Pancreas (tissue), 10 donors: Measurements from ENCODE around the gene SERPINF2. TPM values are rescaled to one million over a fixed set of nuclear protein-coding genes. Genes with fewer than 3 reads are reported as not detected.
A peak's percentile ranks its signal among the peaks of the same experiment; 100 is the strongest.
"Not testable (repeated sequence)": the region's sequence is repeated elsewhere in the genome, so short reads cannot be mapped to it uniquely, and the experiment has no call there.

Experiments
- ATAC-seq, 4 donors: fragments of 200-7000 bp; cut with Tn5 transposase; one replicate each; pipeline versions ENCODE4 v1.8.0 to v1.9.1; 2020; ENCODE audit warnings: mild to moderate bottlenecking in 4 of 4, moderate library complexity in 4 of 4
- DNase-seq, 6 donors: peaks; one replicate each; pipeline ENCODE4 v3.0.0-alpha.2; 2020
- FAIRE-seq: peaks from 2 replicates; lab custom pipeline; 2012; peaks lifted over from hg19 to GRCh38; lab: Jason Lieb, UNC
- H3K27ac ChIP-seq, 4 donors: fragments of 200-600 bp; sonication (generic); 1 replicate in 3 of 4; 2 replicates in 1 of 4; pipeline versions ENCODE4 v1.5.0 to v1.8.0; 2020
- H3K27me3 ChIP-seq, 4 donors: fragments of 200-600 bp; one replicate each; pipeline ENCODE4 v1.8.0; 2021
- H3K36me3 ChIP-seq, 3 donors: fragments of 200-600 bp; sonication (generic) in 1 of 3; one replicate each; pipeline versions ENCODE4 v1.5.0 to v1.8.0; 2020 to 2021
- H3K4me1 ChIP-seq, 3 donors: fragments of 200-600 bp; one replicate each; pipeline ENCODE4 v1.8.0; 2021
- H3K4me3 ChIP-seq, 4 donors: fragments of 200-600 bp; sonication (generic) in 2 of 4; one replicate each; pipeline versions ENCODE4 v1.5.0 to v1.8.0; 2020 to 2021
- H3K9me3 ChIP-seq, 4 donors: fragments of 200-600 bp; one replicate each; pipeline ENCODE4 v1.8.0; 2021
- CTCF ChIP-seq, 4 donors: fragments of 200-600 bp; sonication (generic) in 3 of 4; IDR thresholded peaks; one replicate each; pipeline versions ENCODE4 v1.5.0 to v1.8.0; 2021; ENCODE audit warnings: antibody characterized with exemption in 4 of 4
- WGBS, 2 donors: extraction: QIAGEN DNeasy Blood & Tissue Kit; methylation state at CpG; one replicate each; pipeline ENCODE4 v1.1.7; 2013; 5-methylcytosine and 5-hydroxymethylcytosine counted together
- intact Hi-C, 3 donors: fragments of 100-400 bp; cut with DNase I; formaldehyde crosslinking; loops; one replicate each; pipeline versions ENCODE4 v1.11.1 to v1.14.2; 2022
- polyA plus RNA-seq, 2 donors: library from polyadenylated mRNA; stranded (reverse); fragments of 200-250 nt; gene quantifications; one replicate each; pipeline ENCODE4 v1.2.3, GENCODE V29; 2013
- total RNA-seq, 6 donors: library from RNA; stranded (reverse); fragmentation: NEBNext Ultra II Directional in 4 of 6; extraction: Animal tissue kit (Norgen Biotek cat#: 25700) in 4 of 6; gene quantifications; one replicate each; pipeline versions ENCODE4 v1.2.1 to v1.2.4, GENCODE V29; 2021 to 2023
- donor health status: healthy with polysubstance abuse.
- donor health status: DM: no; HTN: no; CAD: no; lungs with moderate emphysema.
- donor health status: DM: no; HTN: no; CAD: no.
- donor health status: control.
- donor health status: control.
- donor health status: Bipolar disorder and iron deficiency.
- donor health status: DM: yes; HTN: yes; CAD: no.
- donor health status: DM: no; HTN: no; CAD: no.
- donor health status: DM: no; HTN: no; CAD: no.
- donor health status: DM: yes; HTN: yes; CAD: no.

The SERPINF2 gene
- total and polyA plus RNA-seq, 8 donors = 1.4 to 8.8 (median 3.9) TPM

- ATAC-seq (no peak), DNase-seq (no peak), FAIRE-seq (no peak)
- Histone ChIP-seq H3K9me3 (no peaks in the 10 kb centered on the region), H3K4me3 (no peak overlapping the region), H3K27me3 (no peaks in the 10 kb centered on the region), H3K36me3 (peaks cover 0 to 21% (median 0%) of the 10 kb centered on the region in 3 donors), H3K27ac (no peak overlapping the region), H3K4me1 (no peaks in the 10 kb centered on the region)
- intact Hi-C loops = no loop called here
- WGBS, 2 donors = 64 to 73% methylated on average over 3 of the region's 3 CpGs
- TF ChIP-seq CTCF (IDR thresholded peaks at IDR 0.05) = no peak
Observed at GRCh38 chr17:1797323-1797722, 54.7 kb downstream of the SERPINF2 start.

GRCh38 chr17:1797846-1798245, 55.2 kb downstream of the SERPINF2 start:
- DNase-seq, intact Hi-C loops, H3K27me3 ChIP-seq, FAIRE-seq, H3K9me3 ChIP-seq, H3K27ac ChIP-seq, H3K4me3 ChIP-seq, H3K4me1 ChIP-seq, ATAC-seq: not testable (repeated sequence)
- WGBS, 2 donors = 94 to 99% methylated on average over 8 of the region's 8 CpGs
- H3K36me3 ChIP-seq = peaks cover 0 to 21% (median 0%) of the 10 kb centered on the region in 3 donors

GRCh38 chr17:1800240-1800639, 57.6 kb downstream of the SERPINF2 start:
- WGBS, 2 donors = 88 to 92% methylated on average over 7 of the region's 7 CpGs
- TF ChIP-seq CTCF (IDR thresholded peaks at IDR 0.05) = no peak
- no peaks in the 10 kb centered on the region for H3K4me1 ChIP-seq
- ATAC-seq = no peak
- intact Hi-C loops = no loop called here
- no peak overlapping the region for H3K27ac ChIP-seq
- peak in 1 of 6 donors; percentile 22 for DNase-seq
- no peak overlapping the region for H3K4me3 ChIP-seq
- H3K9me3 ChIP-seq = no peaks in the 10 kb centered on the region
- H3K36me3 ChIP-seq = peaks cover 0 to 21% (median 0%) of the 10 kb centered on the region in 3 donors
- FAIRE-seq = no peak
- no peaks in the 10 kb centered on the region for H3K27me3 ChIP-seq

- TF ChIP-seq CTCF (IDR thresholded peaks at IDR 0.05) = no peak
- FAIRE-seq = no peak
- Histone ChIP-seq H3K4me1 (no peaks in the 10 kb centered on the region), H3K9me3 (no peaks in the 10 kb centered on the region), H3K4me3 (no peak overlapping the region), H3K27me3 (no peaks in the 10 kb centered on the region), H3K27ac (no peak overlapping the region), H3K36me3 (peaks cover 0 to 21% (median 0%) of the 10 kb centered on the region in 3 donors)
- intact Hi-C loops = no loop called here
- ATAC-seq = peak in 2 of 4 donors; percentile 26 to 45
- DNase-seq = no peak
- 80 to 83% methylated on average over 4 of the region's 4 CpGs for WGBS, 2 donors
Observed at GRCh38 chr17:1800712-1801111, 58.0 kb downstream of the SERPINF2 start.

GRCh38 chr17:1802429-1802828, 59.8 kb downstream of the SERPINF2 start:
- H3K4me1 ChIP-seq = no peaks in the 10 kb centered on the region
- no peaks in the 10 kb centered on the region for H3K27me3 ChIP-seq
- WGBS, 2 donors = 95% methylated on average over 1 of the region's 1 CpG
- DNase-seq (no peak), FAIRE-seq (no peak), ATAC-seq (no peak)
- no peak overlapping the region for H3K27ac ChIP-seq
- H3K36me3 ChIP-seq = peaks cover 0 to 21% (median 0%) of the 10 kb centered on the region in 3 donors
- TF ChIP-seq CTCF (IDR thresholded peaks at IDR 0.05) = no peak
- no peak overlapping the region for H3K4me3 ChIP-seq
- intact Hi-C loops = no loop called here
- no peaks in the 10 kb centered on the region for H3K9me3 ChIP-seq
